Measurements from ENCODE around the gene KCNIP4.

Gene KCNIP4

GRCh38 chr4:21202959-21203358, 745.6 kb downstream of the KCNIP4 start:
- TF ChIP-seq CTCF (IDR thresholded peaks at IDR 0.05; ENCODE audit: low read depth, low read length) = no peak
- no peak overlapping the region for H3K4me3 ChIP-seq (ENCODE audit: low read depth, low read length)

GRCh38 chr4:21198683-21199082, 749.9 kb downstream of the KCNIP4 start:
- H3K4me3 ChIP-seq (ENCODE audit: low read depth, low read length) = no peak overlapping the region
- TF ChIP-seq CTCF (IDR thresholded peaks at IDR 0.05; ENCODE audit: low read depth, low read length) = no peak

- no peak for TF ChIP-seq CTCF (IDR thresholded peaks at IDR 0.05; ENCODE audit: low read depth, low read length)
- no peak overlapping the region for H3K4me3 ChIP-seq (ENCODE audit: low read depth, low read length)
These were observed 752.9 kb downstream of the KCNIP4 start for GRCh38 chr4:21195682-21196081.

GRCh38 chr4:21192367-21192766, 756.2 kb downstream of the KCNIP4 start:
- H3K4me3 ChIP-seq (ENCODE audit: low read depth, low read length) = no peak overlapping the region
- no peak for TF ChIP-seq CTCF (IDR thresholded peaks at IDR 0.05; ENCODE audit: low read depth, low read length)

- H3K4me3 ChIP-seq (ENCODE audit: low read depth, low read length) = no peak overlapping the region
- no peak for TF ChIP-seq CTCF (IDR thresholded peaks at IDR 0.05; ENCODE audit: low read depth, low read length)
These were observed 757.3 kb downstream of the KCNIP4 start for GRCh38 chr4:21191317-21191716.

- no peak for TF ChIP-seq CTCF (IDR thresholded peaks at IDR 0.05; ENCODE audit: low read depth, low read length)
- H3K4me3 ChIP-seq (ENCODE audit: low read depth, low read length) = no peak overlapping the region
These were observed 763.8 kb downstream of the KCNIP4 start for GRCh38 chr4:21184788-21185187.

GRCh38 chr4:21181716-21182115, 766.9 kb downstream of the KCNIP4 start:
- TF ChIP-seq CTCF (IDR thresholded peaks at IDR 0.05; ENCODE audit: low read depth, low read length) = no peak
- no peak overlapping the region for H3K4me3 ChIP-seq (ENCODE audit: low read depth, low read length)

Data from WI38 (cell line).